Measurements from ENCODE around the gene HIVEP3.

The HIVEP3 gene

DNA sequence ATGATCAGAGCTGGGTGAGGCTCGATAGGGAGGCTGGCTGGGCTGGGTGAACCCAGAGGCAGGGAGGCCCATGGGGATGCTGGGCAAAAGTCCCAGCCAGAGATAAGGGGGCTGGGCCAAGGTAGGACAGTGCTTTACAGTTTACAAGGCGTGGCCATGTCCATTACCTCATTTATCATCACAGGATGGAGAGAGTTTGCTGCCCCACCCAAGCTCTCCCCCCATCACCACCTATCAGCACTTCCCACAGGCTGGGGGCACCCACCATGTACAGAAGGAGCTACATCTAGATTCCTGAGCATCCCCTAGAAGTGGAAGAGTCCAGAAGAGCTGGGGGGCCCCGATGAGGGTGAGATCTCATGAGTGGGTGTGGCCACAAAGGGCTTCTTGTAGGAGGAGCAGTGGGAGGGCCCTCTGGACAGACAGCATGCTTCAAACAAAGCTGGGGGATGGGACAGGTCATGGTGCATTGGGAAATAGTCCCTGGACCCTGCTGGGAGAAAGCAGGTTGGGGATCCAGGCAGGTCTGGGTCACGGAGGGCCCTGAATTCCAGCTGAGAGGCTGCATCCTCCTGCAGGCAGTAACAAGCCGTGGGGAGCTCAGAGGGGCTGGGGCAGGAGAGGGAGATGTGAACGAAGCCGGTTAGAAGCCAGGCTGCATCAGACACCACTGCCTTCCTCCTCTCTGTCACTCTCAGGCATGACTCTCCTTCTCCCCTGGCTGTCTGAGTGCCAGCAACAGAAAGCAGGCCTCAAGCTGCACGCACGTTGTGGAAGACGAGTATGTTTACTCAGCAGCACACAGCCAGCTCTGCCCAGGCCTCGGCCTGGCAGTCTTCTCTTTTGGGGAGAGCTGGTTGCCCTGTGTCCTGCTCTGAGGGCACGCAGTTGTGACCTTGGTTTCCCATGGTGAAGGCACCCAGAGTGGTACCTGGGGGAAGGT, 202.3 kb downstream of the HIVEP3 start:
- in situ Hi-C loops (cut with HindIII; ENCODE audit: low sequenced_read_pairs), result no loop called here

DNA sequence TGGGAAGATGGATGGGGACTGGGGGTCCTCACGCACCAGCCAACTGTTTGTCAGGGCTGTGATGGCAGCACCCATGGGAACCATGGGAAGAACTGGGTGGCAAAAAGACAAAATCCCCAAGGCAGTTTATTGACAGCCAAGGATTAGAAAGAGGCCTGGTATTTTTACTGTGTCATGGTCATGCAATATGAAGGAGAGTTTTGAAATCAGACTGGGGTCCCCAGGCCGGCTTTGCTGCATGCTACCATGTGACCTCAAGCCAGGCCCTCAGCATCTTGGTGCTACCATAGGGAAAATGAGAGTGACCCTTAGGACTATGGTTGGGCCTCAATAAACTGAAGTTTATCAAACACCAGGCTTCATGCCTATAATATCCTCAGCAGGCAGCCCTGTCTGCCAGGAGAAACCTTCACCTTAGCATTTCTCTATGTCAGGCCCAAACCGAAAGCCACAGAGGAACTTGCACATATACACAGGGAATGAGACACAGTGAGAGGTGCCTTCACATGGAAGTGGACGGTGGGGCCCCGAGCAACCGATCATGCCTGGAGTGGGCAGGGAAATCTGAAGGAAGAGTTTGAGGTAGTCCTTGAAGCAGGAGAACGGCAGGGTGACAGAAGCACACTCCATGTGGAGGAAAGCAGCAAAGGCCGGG, 203.2 kb downstream of the HIVEP3 start:
- in situ Hi-C loops (cut with HindIII; ENCODE audit: low sequenced_read_pairs), result no loop called here

DNA sequence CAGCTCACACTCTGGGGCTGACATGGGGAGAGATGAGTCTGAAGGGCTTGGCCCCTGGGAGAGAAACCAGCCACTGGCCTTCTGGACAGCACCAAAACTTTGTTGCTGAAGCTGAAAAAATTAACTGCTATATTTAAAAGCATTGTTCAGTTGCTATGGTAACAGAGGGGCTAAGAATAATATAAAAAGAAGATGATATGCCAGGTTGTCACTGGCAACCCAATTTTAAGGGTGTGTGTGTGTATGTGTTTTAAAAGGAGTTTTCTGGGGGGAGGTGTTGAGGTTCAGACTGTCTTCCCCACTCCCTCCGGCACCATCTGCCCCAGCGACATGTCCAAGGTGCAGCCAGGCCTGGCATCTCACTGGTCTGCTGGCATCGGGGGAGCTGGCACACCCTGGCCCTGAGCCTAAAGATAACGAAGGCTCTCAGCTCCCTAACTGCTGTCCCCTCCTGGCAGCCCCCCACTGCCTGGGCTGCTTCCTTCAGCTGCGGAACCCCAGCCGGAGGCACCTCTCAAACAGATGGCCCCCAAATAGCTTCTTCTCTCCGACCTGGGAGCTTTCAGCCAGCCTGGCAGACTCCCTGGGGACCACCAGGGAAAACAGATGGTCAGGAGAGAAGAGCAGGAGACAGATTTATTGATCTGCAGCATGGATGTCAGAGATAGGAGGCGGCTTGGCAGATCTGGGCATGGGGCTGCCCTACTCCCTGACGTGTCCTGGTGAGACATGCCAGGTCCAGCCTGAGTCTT, 203.9 kb downstream of the HIVEP3 start:
- in situ Hi-C loops (cut with HindIII; ENCODE audit: low sequenced_read_pairs), result no loop called here

DNA sequence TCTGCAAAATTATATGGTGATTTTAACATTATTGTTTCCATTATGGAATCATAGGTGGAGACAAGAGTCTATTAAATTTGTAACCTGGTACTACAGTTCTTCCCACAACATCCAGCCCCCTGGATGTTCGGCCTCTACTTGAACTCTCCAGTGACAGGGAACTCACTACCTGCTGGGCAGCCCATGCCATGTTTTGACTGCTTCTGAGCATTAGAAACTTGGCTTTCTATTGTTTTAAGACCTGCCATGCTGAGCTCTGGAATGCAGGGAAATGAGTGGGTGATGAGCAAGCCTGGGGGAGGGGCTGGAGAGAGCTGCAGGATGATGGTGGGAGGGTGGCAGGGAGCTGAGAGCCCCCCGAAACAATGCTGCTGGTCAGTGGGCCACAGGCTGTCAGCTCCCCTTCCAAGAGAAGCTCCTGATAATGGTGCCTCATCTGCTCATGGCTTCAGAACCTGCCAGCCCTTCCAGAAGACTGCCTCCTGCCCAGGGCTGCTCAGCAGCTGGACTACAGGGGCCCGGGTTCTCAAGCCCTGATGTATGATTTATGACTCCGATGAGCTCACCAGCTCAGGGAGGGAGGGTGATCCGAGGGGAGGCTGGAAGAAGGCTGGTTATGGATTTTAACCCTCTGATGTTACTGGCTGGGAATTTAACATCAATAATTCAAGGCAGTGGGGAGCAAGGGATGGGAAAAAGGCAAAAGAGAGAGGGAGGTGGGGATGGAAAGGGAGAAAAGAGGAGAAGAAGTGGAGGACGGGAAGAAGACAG, 205.0 kb downstream of the HIVEP3 start:
- in situ Hi-C loops (cut with HindIII; ENCODE audit: low sequenced_read_pairs), result no loop called here

DNA sequence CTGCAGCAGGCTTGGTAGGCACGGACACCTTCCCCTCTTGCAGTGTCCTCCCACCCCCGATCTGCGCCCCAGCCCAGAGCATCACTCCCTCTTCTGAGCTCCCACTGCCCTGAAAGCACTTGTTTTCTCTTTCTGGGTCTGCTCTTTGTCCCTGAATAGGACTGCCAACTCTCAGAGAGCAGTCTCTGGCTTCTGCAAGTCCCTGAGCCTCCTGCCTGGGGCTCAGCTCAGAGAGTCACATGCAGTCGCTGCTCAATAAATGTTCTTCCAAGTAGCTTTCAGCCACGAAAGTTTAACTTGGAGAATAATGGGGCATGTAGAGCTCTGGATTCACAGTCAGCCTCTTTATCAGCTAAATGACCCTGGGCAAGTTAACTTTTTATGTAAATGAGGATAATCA, 205.6 kb downstream of the HIVEP3 start:
- in situ Hi-C loops (cut with HindIII; ENCODE audit: low sequenced_read_pairs), result no loop called here

DNA sequence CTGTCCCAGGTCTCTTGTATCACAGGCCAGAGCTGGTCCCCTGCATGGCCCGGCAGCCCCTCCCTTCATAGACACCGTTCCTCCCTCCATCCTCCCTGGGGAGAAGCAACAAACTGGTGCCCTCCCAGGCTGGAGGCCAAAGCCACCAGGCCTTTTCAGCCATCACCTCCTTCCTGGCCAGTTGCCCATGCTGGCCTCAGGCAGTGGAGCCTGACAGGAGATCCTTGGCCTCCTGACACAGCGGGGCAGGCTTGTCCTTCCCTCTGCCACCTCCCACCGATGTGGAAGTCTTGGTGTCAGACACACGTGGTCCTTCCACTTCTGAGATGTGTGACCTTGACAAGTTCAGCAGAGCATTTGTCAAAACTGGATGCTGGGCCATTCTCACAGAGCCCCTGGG, 206.0 kb downstream of the HIVEP3 start:
- in situ Hi-C loops (cut with HindIII; ENCODE audit: low sequenced_read_pairs), result no loop called here

DNA sequence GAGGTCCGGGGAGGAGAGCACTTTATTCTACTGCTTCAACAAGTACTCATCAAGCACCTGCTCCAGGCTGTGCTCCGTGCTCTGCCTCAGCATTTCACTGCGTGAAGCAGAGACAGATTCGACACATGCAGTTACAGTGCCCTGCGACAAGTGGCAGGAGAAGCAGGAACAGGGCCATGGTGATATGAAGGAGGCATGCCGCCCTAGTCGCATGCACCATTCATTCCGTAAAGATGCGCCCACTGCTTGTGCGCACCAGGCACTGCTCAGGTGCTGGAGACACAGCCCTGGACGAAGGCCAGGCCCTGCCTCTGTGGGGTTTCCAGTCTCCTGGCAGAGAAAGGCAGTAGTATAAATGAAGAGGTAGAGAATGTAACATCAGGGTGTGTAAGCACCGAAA, 206.6 kb downstream of the HIVEP3 start:
- in situ Hi-C loops (cut with HindIII; ENCODE audit: low sequenced_read_pairs), result no loop called here

DNA sequence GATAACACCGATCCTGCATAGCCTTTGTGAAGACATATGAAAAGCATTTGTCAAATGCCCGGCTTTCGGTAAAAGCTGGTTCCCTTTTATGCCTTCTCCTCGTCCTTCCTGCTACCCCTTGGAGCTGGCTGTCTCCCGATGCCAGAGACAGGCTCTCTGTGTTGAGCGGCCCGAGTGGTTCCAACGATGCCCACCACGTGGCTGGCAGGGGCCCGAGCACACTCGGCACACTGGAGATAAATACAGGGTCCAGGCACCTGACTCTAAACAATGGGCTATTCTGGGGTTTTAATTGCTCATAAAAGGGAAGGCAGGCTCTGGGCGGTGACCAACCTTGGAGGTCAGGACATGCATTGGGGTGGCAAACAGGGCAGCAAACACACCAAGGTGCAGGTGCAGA, 207.1 kb downstream of the HIVEP3 start:
- in situ Hi-C loops (cut with HindIII; ENCODE audit: low sequenced_read_pairs), result no loop called here

DNA sequence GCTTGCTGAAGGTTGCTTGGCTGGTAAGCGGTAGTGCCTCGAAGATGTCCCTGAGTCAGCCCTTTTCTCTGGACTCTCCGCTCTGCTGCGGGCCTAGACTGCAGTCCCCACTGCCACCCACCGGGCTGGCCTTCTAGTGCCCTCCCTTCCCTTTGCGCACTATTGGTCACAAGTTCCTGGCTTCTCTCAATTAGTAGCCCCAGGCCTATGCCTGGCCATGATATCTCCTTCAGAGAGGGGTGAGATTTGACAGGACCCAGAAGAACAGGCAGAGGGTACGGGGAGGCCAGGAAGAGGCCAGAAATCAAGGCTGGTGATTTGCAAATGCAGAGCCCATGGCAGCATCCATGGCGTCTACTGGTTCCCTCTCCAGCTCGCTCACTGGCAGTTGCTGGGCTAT, 207.7 kb downstream of the HIVEP3 start:
- in situ Hi-C loops (cut with HindIII; ENCODE audit: low sequenced_read_pairs), result no loop called here

DNA sequence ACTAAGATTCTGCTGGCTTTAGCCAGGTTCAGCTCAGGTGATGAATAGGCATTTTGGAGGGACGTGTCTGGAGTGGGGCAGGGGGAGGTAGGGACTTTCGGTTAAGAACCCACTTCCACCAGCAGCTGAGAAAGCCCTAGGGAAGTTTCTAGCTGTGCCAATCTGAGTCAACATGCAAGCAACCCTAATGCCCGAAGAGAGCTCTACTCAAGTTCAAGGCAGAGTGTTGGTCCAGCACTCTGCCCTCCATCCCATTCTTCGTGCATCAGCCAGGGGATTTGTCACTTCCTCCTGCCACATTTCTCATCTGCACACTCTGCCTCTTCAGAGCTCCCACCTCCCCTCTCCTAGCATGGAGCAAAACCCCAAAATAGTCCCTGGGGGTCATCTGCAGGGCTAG, 208.8 kb downstream of the HIVEP3 start:
- in situ Hi-C loops (cut with HindIII; ENCODE audit: low sequenced_read_pairs), result no loop called here

DNA sequence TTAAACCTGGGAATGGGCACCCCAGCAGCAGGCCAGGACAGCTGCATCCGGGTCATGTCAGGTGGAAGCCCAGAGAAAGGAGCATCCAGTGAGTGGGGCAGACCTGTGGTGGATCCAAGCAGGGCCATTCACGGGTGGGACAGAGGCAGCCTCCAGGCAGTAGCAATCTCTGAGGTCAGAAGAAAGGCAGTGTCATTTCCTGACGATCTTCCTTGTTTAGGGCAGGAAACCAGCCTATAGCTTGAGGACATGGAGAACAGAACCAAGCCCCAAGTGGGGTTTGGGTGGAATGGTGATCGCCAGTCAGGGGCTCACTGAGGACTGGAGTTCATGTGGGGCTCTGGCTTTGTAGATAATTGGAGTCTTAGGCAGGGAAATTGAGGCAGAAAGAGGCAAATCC, 209.4 kb downstream of the HIVEP3 start:
- in situ Hi-C loops (cut with HindIII; ENCODE audit: low sequenced_read_pairs), result no loop called here

DNA sequence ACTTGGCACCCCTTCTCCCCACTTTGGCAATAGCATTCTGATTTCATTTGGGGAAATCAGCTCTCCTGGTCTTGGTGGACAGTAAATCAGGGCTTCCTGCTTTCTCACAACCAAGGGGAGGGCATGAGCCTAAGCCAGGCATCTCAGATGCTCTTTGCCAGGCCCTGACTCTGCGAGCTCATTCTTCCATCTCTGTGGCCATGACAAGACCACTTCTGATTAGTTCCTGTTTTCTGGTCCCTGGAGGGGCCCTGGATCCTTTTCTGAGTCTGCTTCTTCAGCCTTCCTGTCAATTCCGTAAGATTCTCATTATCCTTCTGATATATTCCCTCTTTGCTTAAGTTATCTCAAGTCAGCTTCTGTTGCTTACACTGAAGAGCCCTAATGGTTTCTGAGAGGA, 210.4 kb downstream of the HIVEP3 start:
- in situ Hi-C loops (cut with HindIII; ENCODE audit: low sequenced_read_pairs), result no loop called here

DNA sequence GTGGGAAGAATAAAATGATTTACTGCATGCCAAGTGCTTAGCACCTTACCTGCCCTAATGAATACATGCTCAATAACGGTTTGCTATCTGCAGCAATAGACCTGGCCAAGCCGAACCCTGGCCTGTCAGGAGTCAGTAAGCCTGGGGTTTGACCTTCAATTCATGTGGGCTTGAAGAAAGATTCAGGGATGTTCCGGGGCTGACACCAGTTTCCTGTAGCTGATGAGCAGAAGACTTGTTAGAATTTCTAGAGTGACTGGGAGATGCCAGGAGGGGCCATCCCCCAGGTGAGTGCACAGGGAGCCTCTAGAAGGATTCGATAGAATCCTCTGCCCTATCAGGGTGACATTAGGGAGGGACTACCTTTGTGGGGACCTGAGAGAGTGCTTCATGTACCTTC, 210.9 kb downstream of the HIVEP3 start:
- in situ Hi-C loops (cut with HindIII; ENCODE audit: low sequenced_read_pairs), result no loop called here

DNA sequence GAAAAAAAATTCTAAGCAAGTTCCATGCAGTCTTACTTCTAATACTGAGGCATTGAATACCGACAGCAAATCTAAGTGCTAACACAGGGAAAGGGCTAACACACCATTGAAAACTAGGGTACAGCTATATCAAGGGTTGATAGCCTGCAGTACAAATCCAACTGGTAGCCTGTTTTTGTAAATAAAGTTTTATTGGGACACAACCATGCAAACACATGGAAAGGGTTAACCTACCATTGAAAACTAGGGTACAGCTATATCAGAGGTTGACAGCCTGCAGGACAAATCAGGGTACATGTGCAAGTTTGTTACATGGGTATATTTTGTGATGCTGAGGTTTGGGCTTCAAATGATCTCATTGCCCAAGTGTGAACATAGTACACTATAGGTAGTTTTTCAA, 212.9 kb downstream of the HIVEP3 start:
- in situ Hi-C loops (cut with HindIII; ENCODE audit: low sequenced_read_pairs), result no loop called here

DNA sequence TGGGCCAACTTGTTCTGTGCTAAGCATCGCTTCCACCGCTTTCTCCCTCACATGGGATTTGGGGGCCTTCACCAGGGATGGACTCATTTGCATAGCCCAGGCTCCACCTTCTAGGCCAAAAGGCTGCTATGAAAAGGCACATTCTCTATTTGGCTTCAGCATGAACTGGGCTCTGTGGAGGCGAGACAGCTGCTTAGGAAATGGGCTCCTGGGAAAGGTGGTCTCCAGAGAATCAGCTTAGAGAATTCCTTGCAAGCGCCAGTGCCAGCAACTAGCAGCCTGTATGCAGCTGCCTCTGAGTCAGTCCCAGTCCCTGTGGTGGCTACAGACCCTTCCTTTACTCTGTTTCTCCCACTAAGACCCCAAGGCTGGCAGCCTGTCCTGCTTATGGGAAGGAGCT, 214.5 kb downstream of the HIVEP3 start:
- in situ Hi-C loops (cut with HindIII; ENCODE audit: low sequenced_read_pairs), result loop anchor here (5.0 kb wide), 1 partner anchor 38 kb away; no protein-coding TSS in a partner anchor

DNA sequence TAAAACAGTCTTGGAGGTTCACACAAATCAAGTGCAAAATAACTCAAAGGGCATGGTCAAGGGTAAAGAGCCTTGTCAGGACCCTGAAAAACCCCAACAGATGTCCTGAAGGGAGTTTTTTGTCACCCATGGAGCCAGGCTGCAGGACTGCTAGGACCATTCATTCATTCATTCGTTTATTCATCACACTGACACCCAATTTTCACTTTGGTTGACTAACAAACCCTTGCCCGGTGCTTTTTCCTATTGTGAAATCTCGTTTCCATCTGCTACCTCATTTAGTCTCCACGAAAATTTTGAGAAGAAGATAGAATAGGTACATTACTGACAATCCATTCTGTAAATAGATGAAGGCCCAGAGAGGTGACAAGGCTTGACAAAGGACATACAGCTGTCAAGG, 216.0 kb downstream of the HIVEP3 start:
- in situ Hi-C loops (cut with HindIII; ENCODE audit: low sequenced_read_pairs), result loop anchor here (5.0 kb wide), 1 partner anchor 40 kb away; no protein-coding TSS in a partner anchor

DNA sequence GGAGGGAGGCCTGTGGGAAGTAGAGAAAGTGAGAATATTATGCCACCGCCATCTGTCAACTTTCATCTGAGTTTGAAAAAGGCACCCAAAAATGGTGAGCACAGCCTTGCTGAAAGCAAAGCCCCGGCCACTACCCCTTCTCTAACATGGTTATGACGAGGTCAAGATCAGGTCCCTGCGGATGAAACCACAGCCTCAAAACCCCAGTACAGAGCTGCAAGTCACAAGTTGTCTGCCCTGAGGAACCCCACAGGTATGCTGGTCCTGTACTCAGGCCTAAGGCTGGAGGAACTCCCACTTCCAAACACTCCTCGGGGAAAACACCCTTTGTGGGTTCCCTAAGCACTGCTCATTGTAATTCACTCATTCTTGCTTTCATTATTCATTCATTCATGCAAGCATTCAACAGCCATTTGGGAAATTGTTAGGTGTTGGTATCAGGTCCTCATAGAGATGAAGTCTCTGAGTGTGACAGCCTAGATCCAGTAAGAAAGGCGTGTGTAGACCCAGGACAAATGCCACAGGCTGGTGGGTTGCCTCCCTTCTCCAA, 217.7 kb downstream of the HIVEP3 start:
- in situ Hi-C loops (cut with HindIII; ENCODE audit: low sequenced_read_pairs), result loop anchor here (5.0 kb wide), 1 partner anchor 41 kb away; no protein-coding TSS in a partner anchor

DNA sequence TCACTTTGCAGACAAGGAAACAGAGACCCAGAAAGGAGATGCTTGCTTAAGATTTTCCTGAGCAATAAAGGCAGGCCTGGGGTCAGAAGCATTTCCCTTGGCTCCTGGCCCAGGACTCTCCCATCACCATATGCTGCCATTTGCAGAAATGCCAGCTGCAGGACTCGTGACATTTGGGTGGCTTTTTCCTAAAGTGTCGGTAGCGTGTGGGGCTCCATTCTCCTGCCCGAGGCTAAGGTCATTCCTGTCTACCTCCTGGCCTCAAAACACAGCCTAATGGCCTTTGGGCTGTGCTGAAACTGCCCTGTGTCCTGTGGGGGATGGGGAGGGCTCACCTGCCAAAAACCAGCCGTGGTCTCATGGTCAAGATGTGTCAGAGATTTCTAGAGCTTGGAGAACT, 218.1 kb downstream of the HIVEP3 start:
- in situ Hi-C loops (cut with HindIII; ENCODE audit: low sequenced_read_pairs), result loop anchor here (5.0 kb wide), 1 partner anchor 42 kb away; no protein-coding TSS in a partner anchor

DNA sequence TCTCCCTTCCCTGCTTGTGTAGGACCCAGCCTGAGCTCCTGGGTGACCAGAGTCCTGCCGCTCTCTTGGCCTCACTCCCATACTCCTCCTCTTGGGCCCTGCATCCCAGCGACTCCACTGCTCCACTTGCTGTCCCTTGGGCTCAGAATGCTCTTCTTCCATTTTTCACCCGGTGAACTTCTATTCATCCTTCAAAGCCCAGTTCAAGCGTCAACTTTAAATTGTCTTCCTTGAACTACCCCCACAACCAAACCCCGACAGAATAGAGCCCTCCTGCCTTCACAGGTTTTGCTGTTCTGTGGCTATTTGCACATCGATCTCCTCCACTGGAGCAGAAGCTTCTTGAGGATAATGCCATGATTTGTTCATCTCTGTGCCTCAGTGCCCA, 218.9 kb downstream of the HIVEP3 start:
- in situ Hi-C loops (cut with HindIII; ENCODE audit: low sequenced_read_pairs), result loop anchor here (5.0 kb wide), 1 partner anchor 42 kb away; no protein-coding TSS in a partner anchor
